Fibroblast of the aortic adventitia (primary cell): ENCODE results near the gene TCF15. TPM values are rescaled to one million over a fixed set of nuclear protein-coding genes. Genes with fewer than 3 reads are reported as not detected.

Experiments used
- DNase-seq: peaks from one replicate; pipeline ENCODE4 v3.0.0-alpha.2; 2010; ENCODE audit warnings: low read depth
- H3K4me3 ChIP-seq: 2 replicates; pipeline ENCODE4 v1.5.1; 2011; ENCODE audit warnings: low read depth, mild to moderate bottlenecking, control low read depth, low read length, moderate library complexity
- total RNA-seq: library from RNA; depleted of rRNA; stranded (reverse); fragments of >200 nt; gene quantifications from 2 replicates; pipeline ENCODE4 v1.2.3, GENCODE V29; 2012; ENCODE audit warnings: low replicate concordance
- TF ChIP-seq, protein P1 (sequence below): IDR thresholded peaks from 2 replicates; pipeline ENCODE4 v1.5.1; 2011; ENCODE audit warnings: mild to moderate bottlenecking, low read length, control low read depth, inconsistent platforms; ENCODE audit not compliant: insufficient read depth

TCF15 gene
- total RNA-seq, 1 donor: not detected

- DNase-seq: peak; percentile 7
- H3K4me3 ChIP-seq: no peak overlapping the region
- TF ChIP-seq, protein P1, sequence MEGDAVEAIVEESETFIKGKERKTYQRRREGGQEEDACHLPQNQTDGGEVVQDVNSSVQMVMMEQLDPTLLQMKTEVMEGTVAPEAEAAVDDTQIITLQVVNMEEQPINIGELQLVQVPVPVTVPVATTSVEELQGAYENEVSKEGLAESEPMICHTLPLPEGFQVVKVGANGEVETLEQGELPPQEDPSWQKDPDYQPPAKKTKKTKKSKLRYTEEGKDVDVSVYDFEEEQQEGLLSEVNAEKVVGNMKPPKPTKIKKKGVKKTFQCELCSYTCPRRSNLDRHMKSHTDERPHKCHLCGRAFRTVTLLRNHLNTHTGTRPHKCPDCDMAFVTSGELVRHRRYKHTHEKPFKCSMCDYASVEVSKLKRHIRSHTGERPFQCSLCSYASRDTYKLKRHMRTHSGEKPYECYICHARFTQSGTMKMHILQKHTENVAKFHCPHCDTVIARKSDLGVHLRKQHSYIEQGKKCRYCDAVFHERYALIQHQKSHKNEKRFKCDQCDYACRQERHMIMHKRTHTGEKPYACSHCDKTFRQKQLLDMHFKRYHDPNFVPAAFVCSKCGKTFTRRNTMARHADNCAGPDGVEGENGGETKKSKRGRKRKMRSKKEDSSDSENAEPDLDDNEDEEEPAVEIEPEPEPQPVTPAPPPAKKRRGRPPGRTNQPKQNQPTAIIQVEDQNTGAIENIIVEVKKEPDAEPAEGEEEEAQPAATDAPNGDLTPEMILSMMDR: no peak
Measured at GRCh38 chr20:621125-621756, 11.1 kb upstream of the TCF15 start.

GRCh38 chr20:620246-620645 is 10.1 kb upstream of the TCF15 start:
- no peak overlapping the region for H3K4me3 ChIP-seq
- TF ChIP-seq, protein P1: no peak
- no peak for DNase-seq

DNA sequence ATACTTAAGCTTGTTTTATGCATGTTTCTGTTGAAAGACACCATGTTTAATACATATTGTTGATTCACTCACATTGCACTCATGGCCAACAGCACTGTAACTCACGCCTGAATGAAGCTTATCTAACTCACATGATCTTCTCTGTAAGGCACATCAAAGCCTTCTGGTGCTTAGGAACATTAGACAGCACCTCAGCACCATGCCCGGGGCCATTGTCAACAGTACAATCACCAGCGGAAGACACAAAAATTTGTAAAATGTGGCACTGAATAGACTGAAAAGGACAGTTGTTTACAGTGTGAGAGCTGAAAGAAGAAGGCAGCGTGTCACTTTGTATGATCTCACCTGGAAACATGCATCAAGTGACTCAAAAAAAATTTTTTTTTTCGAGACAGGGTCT is 8.9 kb upstream of the TCF15 start:
- no peak for DNase-seq
- TF ChIP-seq, protein P1: no peak
- no peak overlapping the region for H3K4me3 ChIP-seq

DNA sequence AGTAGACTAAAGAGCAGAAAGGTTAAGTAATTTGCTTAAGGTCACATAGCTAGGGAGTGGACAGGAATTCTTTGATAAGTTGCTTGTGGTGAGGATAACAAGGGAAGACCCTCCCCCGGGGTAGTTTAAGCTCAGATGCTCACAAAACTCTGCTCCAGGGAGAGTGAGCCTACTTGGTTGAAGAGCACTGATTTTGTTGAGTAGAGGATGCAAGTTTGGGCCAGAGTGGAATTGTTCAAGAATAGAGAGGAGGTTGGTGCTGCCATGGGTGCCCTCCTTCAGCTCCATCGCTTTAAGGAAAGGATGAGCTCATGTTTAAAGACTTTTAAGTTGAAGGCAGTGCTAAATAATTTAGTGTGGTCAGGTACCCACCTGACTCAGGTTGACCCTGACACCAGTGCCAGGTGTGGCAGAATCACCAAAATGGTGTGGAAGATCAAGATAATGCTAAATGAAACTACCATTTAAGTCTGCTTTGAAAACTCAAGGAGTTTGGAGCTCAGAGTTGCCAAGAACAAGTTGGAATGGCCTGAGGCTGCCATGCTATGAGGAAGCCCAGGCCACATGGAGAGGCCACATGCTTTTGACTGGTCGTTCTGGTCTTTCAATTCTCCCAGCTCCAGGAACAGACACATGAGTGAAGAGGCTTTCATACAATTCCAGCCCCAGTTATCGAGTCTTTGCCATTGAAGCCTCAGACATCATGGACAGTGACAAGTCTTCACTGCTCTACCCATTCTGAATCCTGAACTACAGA is 8.0 kb upstream of the TCF15 start:
- no peak for DNase-seq
- H3K4me3 ChIP-seq: no peak overlapping the region
- TF ChIP-seq, protein P1: no peak

- DNase-seq: no peak
- H3K4me3 ChIP-seq: no peak overlapping the region
- TF ChIP-seq, protein P1: no peak
Measured at GRCh38 chr20:615514-615913, 5.4 kb upstream of the TCF15 start.

DNA sequence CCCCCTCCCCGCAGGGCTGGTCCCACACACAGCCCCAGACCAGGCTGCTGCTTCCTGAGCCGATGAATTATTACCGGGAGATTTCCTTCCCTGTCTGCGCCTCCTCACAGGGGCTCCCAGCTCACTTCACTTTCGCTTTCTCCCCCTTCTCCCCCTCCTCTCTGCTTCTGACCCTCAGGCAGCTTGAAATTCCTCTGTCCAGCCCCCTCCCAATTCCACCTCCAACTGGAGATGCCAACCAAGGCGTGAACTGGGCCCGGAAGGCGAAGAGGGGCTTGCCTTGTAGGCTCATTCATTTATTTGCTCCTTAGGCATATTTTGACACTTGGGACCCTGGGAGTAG is 1.7 kb upstream of the TCF15 start:
- TF ChIP-seq, protein P1: no peak
- H3K4me3 ChIP-seq: no peak overlapping the region
- DNase-seq: no peak
